SK-N-SH treated with all-trans-retinoic acid at 6 μM for 48 hours (cell line): Measurements from ENCODE around the gene CRTC3.

Source experiments
- CREB5 ChIP-seq: fragments of 250-450 bp; sonication (Bioruptor Pico); IDR thresholded peaks from 2 replicates; pipeline ENCODE4 v1.5.1; 2020; ENCODE audit warnings: low read depth, mild to moderate bottlenecking, moderate library complexity
- ESRRG ChIP-seq: fragments of 250-450 bp; sonication (Bioruptor Pico); IDR thresholded peaks from 2 replicates; pipeline ENCODE4 v1.6.1; 2021; ENCODE audit warnings: mild to moderate bottlenecking
- ISL1 ChIP-seq: fragments of 250-450 bp; sonication (Bioruptor Pico); IDR thresholded peaks from 2 replicates; pipeline ENCODE4 v2.1.2; 2022; ENCODE audit warnings: mild to moderate bottlenecking, moderate library complexity
- POU6F1 ChIP-seq: fragments of 250-450 bp; sonication (Bioruptor Pico); IDR thresholded peaks from 2 replicates; pipeline ENCODE4 v1.8.0; 2021; ENCODE audit warnings: low read depth, mild to moderate bottlenecking, moderate library complexity, borderline replicate concordance
- TSHZ2 ChIP-seq: fragments of 250-450 bp; sonication (Bioruptor Pico); IDR thresholded peaks from 2 replicates; pipeline ENCODE4 v1.5.0; 2020; ENCODE audit warnings: mild to moderate bottlenecking, moderate library complexity
- ZNF565 ChIP-seq: fragments of 450-650 bp; formaldehyde crosslinking; conservative IDR thresholded peaks from 2 replicates; pipeline ENCODE4 v1.5.0; 2020; ENCODE audit warnings: low read depth, mild to moderate bottlenecking, moderate library complexity
- ZNF8 ChIP-seq: fragments of 450-650 bp; formaldehyde crosslinking; IDR thresholded peaks from 2 replicates; pipeline ENCODE4 v1.5.0; 2020; ENCODE audit warnings: mild to moderate bottlenecking, moderate library complexity
- TF ChIP-seq, protein P1 (sequence below): fragments of 250-450 bp; sonication (Bioruptor Pico); IDR thresholded peaks from 2 replicates; pipeline ENCODE4 v1.8.0; 2020; ENCODE audit warnings: mild to moderate bottlenecking, moderate library complexity, borderline replicate concordance

GRCh38 chr15:90610190-90610589 lies 80.5 kb downstream of the CRTC3 start:
- TF ChIP-seq ESRRG (CRISPR knock-in tag) (no peak), TSHZ2 (no peak), ZNF8 (CRISPR knock-in tag) (no peak), CREB5 (CRISPR knock-in tag) (no peak), ZNF565 (CRISPR knock-in tag) (no peak), ISL1 (CRISPR knock-in tag) (no peak), POU6F1 (no peak)
- TF ChIP-seq, protein P1, sequence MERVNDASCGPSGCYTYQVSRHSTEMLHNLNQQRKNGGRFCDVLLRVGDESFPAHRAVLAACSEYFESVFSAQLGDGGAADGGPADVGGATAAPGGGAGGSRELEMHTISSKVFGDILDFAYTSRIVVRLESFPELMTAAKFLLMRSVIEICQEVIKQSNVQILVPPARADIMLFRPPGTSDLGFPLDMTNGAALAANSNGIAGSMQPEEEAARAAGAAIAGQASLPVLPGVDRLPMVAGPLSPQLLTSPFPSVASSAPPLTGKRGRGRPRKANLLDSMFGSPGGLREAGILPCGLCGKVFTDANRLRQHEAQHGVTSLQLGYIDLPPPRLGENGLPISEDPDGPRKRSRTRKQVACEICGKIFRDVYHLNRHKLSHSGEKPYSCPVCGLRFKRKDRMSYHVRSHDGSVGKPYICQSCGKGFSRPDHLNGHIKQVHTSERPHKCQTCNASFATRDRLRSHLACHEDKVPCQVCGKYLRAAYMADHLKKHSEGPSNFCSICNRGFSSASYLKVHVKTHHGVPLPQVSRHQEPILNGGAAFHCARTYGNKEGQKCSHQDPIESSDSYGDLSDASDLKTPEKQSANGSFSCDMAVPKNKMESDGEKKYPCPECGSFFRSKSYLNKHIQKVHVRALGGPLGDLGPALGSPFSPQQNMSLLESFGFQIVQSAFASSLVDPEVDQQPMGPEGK (CRISPR knock-in tag): no peak
